HG02885 (cell line): Measurements from ENCODE around the gene RAB4A.
"Not testable (repeated sequence)": the region's sequence is repeated elsewhere in the genome, so short reads cannot be mapped to it uniquely, and the experiment has no call there.

Source experiments
- ATAC-seq: cut with Tn5 transposase; IDR thresholded peaks from one replicate; pipeline ENCODE4 v1.9.1; 2021; ENCODE audit warnings: mild to moderate bottlenecking; ENCODE audit not compliant: unreplicated experiment, poor library complexity

The RAB4A gene

GRCh38 chr1:229291686-229292085 lies 20.8 kb downstream of the RAB4A start:
- not testable (repeated sequence) for ATAC-seq

GRCh38 chr1:229293528-229294204 lies 22.8 kb downstream of the RAB4A start:
- no peak for ATAC-seq

- no peak for ATAC-seq
Observed at GRCh38 chr1:229295745-229296144, 24.8 kb downstream of the RAB4A start.

- ATAC-seq = no peak
Observed at GRCh38 chr1:229296541-229296941, 25.6 kb downstream of the RAB4A start.

- ATAC-seq = no peak
Observed at GRCh38 chr1:229297746-229298145, 26.8 kb downstream of the RAB4A start.

- ATAC-seq = no peak
Observed at GRCh38 chr1:229298420-229298819, 27.5 kb downstream of the RAB4A start.

- no peak for ATAC-seq
Observed at GRCh38 chr1:229298887-229299503, 28.1 kb downstream of the RAB4A start.

GRCh38 chr1:229300099-229300757 lies 29.3 kb downstream of the RAB4A start:
- ATAC-seq = no peak

- ATAC-seq = no peak
Observed at GRCh38 chr1:229302740-229303139, 31.8 kb downstream of the RAB4A start.

- ATAC-seq = no peak
Observed at GRCh38 chr1:229303855-229304254, 32.9 kb downstream of the RAB4A start.

GRCh38 chr1:229305392-229305791 lies 34.5 kb downstream of the RAB4A start:
- no peak for ATAC-seq

- ATAC-seq = no peak
Observed at GRCh38 chr1:229309074-229309473, 38.2 kb downstream of the RAB4A start.

GRCh38 chr1:229309684-229310083 lies 38.8 kb downstream of the RAB4A start:
- ATAC-seq = no peak

- no peak for ATAC-seq
Observed at GRCh38 chr1:229310833-229311232, 39.9 kb downstream of the RAB4A start.

- no peak for ATAC-seq
Observed at GRCh38 chr1:229316166-229316565, 45.3 kb downstream of the RAB4A start.

GRCh38 chr1:229318056-229318455 lies 47.1 kb downstream of the RAB4A start:
- no peak for ATAC-seq

GRCh38 chr1:229319487-229319886 lies 48.6 kb downstream of the RAB4A start:
- ATAC-seq = no peak

GRCh38 chr1:229323201-229323600 lies 52.3 kb downstream of the RAB4A start:
- no peak for ATAC-seq

- ATAC-seq = no peak
Observed at GRCh38 chr1:229323885-229324553, 53.1 kb downstream of the RAB4A start.

- ATAC-seq = no peak
Observed at GRCh38 chr1:229325401-229325800, 54.5 kb downstream of the RAB4A start.

GRCh38 chr1:229325853-229326487 lies 55.1 kb downstream of the RAB4A start:
- ATAC-seq = no peak
